SU-DHL-6 (cell line): Measurements from ENCODE around the gene FAM13C.

Source experiments
- CTCF ChIP-seq: fragments of 200-600 bp; sonication (generic); IDR thresholded peaks from one replicate; pipeline ENCODE4 v1.5.1; 2017; ENCODE audit warnings: antibody characterized with exemption, mild to moderate bottlenecking, low read length, moderate library complexity; ENCODE audit not compliant: insufficient read depth, poor library complexity, severe bottlenecking
- EZH2phosphoT487 ChIP-seq: fragments of 200-600 bp; sonication (generic), shearing (Covaris generic); conservative IDR thresholded peaks from 2 replicates; pipeline ENCODE4 v1.6.1; 2018; ENCODE audit warnings: mild to moderate bottlenecking, antibody characterized with exemption, low read length, moderate library complexity, mixed read lengths

GRCh38 chr10:59331661-59332060 lies 30.7 kb downstream of the FAM13C start:
- TF ChIP-seq CTCF (no peak), EZH2phosphoT487 (no peak)
